SH-SY5Y (cell line): ENCODE data around the gene FRMD4A.

Experiments
- GATA2 ChIP-seq: IDR thresholded peaks from 2 replicates; pipeline ENCODE4 v1.6.1; 2011; ENCODE audit warnings: mild to moderate bottlenecking, low read depth, low read length
- GATA3 ChIP-seq: IDR thresholded peaks from 2 replicates; pipeline ENCODE4 v1.6.1; 2011; ENCODE audit warnings: low read depth, mild to moderate bottlenecking, low read length, moderate library complexity

DNA sequence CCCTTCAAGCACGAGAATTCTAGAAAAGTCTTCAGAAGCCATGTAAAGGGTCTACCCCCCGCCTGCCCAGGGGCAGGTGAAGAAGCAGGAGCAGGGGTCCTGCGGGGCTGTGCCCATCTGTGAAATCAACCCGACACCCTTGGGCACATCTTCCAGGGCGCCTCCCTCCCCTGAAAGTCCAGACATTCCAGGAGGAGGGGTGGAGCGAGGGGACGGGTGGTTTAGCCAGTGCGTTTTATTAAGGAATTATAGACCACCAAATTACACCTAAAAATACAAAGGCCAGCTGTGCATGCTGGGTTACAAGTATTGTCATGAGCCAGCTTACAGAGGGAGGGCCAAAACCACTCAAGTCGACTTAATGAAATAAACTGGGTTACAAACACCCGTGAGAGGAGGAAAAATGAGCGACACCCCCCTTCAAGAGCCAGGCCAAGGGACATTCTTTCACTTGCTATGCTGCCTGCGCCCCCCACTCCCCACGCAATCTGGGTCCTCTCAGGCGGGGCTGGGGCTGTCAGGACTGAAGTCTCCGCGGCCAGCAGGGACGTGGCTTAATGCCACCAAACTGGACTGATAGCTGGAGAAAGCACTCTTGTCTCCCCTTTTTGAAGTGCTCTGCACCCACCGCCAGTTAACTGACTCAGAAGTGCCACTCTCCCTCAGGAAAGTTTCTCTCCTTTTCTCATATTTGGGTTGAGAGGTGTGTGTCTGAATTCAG, 360.3 kb downstream of the FRMD4A start:
- TF ChIP-seq GATA3, result no peak
- no peak for TF ChIP-seq GATA2
